IPS-11a (cell line): ENCODE measurements around the gene TRIM45.
"Not testable (repeated sequence)": the region's sequence is repeated elsewhere in the genome, so short reads cannot be mapped to it uniquely, and the experiment has no call there.

ENCODE experiments used
- H3K4me3 ChIP-seq: one replicate; pipeline ENCODE4 v1.5.1; 2013; ENCODE audit warnings: low read depth, low read length, control low read depth

The TRIM45 gene

DNA sequence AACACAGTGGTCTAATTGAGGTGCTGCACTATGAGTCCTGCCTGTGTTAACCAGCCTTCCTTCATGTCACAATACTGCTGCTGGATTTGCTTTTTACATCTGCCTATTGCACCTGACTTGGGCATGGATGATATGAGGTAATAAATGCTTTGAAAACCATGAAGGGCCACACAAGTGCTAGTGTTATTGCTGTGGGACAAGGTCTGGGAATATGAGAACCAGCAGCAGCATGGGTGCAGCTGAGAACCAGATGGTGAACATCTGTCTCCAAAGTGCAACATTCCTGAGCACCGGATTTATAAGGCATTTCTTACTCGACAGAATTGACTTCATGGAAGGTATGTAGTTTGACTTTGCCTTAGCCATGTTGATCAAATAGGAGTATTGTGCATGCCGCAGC, 16.6 kb downstream of the TRIM45 start:
- no peak overlapping the region for H3K4me3 ChIP-seq

DNA sequence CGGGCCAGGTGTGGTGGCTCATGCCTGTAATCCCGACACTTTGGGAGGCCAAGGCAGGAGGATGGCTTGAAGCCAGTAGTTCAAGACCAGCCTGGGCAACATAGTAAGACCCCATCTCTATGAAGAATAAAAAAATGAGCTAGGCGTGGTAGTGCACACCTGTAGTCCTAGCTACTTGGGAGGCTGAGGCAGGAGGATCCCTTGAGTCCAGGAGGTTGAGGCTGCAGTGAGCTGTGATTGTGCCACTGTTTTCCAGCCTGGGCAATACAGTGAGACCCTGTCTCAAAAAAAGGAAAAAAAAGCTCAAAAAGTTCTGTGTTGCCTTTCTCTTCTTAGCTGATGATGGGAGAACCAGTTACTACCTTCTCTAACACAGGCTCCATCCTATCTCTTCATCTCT, 19.7 kb downstream of the TRIM45 start:
- not testable (repeated sequence) for H3K4me3 ChIP-seq

DNA sequence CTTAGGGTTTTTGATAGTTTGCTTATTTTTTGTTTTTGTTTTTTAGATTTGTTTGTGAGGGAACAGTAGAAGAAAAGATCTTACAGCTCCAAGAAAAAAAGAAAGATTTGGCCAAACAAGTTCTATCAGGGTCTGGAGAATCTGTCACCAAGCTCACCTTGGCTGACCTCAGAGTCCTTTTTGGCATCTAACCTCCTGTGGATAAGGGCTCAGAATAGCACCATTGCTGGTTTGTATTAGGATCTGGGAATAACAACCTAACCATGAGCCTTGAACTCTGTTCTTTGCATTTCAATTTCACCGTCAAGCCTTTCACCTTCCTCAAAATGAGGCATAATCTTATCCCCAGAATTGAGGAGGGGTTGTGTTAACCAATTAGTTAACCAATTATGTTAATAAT, 20.2 kb downstream of the TRIM45 start:
- H3K4me3 ChIP-seq, result no peak overlapping the region

DNA sequence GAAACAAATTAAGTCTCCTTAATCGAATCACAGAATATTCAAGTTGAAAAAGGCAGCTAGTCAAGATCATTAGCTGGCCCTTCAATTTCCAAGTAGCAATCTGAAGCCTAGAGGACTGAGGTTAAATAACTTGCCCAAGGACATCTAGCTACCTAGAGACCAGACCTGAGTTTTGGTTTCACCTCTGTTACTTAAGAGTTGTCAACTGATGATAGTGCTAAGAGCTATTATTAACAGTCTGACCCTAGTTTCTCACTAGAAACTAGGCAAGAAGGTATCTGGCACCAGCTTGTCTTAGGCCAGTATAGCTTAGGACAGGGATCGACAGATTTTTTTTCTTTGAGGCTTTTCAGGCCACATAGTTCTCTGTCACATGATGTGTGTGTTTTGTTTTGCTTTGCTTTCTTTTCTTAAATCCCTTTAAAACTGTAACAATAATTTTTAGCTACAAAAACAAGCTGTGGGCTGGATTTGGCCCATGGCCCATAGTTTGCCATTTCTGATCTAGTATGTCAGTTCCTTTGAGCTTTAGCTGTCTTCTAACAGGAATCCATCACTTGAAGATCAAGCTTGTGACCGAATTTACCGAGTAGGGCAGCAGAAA, 23.2 kb downstream of the TRIM45 start:
- no peak overlapping the region for H3K4me3 ChIP-seq

DNA sequence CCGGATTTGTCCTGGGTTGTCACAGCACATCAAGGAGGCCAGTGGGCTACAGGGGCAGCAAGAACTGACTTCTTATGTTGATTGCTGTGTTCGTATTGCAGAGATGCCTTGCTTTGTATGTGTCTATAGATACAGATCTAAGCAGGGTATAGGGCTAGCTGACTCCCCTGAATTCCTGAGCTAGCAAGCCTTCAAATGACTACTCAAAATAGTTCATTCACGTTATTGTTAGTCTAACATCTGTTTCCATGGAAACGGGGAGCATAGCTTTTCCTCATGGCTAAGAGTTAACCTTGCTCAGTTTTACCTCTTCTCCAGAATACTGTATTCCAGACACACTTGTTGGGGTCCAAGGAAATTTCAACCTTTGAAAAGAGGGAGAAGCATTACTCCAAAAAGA, 24.1 kb downstream of the TRIM45 start:
- H3K4me3 ChIP-seq, result no peak overlapping the region

DNA sequence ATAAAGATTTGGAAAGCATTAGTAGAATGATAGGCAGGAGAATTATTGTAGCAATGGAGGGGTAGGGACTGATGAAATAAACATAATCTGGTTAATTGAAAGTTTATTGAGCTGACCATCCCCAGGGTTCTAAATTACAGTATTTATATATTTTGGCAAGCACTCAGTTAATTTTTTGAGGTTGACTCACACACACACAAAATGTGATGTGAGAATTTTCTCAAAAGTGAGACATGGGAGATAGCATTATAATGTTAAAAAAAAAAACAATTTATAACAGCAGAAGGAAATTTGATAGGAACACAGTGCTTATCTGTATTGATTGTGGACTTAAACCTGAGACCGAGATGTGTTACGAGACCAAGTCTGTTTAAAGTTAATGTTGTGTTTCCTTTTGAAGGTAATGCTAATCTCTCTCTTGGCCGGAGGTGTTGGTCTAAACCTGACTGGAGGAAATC, 24.6 kb downstream of the TRIM45 start:
- H3K4me3 ChIP-seq, result no peak overlapping the region

DNA sequence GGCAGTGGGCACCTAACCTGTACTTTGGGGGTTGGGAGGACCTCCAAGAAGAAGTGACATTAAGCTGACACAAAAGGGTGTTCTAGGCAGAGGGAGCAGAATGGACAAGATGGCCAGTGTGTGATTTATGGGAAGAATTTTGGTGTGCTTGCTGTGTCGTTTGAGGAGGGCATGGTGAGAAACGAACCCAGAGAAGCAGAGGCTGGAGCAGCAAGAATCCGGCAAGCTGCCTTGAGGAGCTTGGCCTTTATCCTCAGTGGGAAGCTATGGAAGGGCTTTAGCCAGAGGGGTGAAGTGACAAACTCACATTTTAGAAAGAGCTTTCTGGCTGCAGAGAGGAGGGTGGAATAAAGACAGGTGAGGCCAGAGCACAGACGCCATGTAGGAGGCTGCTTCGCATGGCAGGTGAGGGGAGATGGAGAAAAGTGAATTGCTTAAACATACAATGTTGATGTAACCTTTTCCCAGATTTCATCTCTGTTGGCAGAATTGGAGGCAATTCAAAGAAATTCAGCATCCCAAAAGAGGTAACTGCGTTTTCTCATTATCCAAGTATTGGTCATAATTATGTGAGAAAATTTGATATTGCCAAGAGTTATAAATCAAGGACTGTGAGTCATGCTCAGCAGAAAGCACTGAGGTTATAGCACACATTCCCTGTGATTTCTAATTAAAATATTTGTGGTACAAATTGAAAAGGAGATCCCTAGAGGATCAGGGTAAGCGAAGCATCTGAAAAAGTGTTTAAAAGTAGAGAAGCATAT, 26.5 kb downstream of the TRIM45 start:
- H3K4me3 ChIP-seq, result no peak overlapping the region

DNA sequence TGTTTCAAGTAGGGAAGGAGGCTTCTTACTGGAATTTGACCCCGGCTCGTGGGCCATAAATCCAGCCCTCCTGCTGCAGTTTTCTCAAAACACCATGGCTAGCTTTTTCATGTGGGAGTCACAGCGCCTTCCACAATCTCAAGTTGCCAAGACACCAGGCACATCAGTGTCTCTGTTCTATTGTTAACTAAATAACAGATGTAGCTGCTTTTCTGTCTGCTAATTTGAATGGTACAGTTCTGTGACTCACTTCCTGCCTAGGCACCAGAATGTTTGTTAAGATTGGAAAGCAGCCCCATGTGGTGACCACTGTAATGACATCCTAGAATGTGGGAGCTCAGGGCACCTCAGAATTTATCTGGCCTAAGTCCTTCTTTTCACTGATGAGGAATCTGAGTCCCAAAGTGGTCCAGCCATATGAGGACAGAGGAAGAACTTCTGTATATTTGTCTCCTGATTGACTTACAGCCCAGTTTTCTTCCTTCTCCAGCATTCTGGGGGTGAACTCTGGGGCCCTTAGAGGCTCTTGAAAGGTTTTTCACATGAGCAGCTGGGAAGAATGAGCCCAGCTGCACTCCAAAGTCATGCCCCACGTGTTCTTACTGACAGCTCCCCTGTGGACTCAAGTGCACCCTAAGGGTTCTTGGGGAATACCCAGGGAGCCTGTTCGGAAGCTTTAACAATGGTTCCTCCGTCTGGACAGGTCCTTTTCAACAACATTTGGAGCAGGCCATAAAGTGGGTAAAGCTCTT, 27.5 kb downstream of the TRIM45 start:
- no peak overlapping the region for H3K4me3 ChIP-seq

DNA sequence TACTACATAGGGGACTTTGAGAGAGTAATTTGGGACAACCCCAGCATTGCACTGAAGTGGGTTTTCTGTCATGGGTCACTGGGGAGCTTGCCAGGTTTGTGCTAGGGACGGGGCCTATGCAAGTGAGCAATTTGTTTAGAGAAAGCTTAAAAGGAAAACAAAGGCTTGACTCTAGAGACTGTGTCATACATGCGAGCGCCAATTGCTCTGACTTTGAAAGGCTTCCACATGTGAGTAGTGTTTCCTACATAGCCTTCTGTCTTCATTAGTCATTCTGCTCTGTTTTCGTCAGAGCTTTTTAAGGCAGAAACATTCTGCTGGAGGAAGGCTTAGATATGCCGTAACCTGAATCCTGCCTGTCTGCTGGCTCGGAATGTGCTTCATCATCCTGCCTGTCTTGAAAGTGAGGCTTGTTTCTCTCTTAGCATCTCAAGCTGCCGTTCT, 28.4 kb downstream of the TRIM45 start:
- no peak overlapping the region for H3K4me3 ChIP-seq

DNA sequence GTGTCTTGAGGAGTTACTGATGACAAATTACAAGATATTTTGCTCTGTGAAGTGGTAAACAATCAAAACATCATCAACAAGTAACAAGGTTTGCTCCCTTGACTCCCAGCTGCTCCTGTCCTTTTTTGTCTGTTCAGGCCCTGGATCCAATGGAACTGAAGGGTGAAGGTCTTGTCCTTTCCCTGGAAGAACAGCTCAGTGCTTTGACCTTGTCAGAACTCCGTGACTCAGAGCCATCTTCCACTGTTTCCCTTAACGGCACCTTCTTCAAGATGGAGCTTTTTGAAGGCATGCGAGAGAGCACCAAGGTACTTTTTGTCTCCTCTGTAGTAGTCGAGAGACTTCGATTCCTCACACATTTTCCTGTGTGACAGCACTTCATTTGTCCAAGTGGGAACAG, 29.0 kb downstream of the TRIM45 start:
- H3K4me3 ChIP-seq, result no peak overlapping the region

DNA sequence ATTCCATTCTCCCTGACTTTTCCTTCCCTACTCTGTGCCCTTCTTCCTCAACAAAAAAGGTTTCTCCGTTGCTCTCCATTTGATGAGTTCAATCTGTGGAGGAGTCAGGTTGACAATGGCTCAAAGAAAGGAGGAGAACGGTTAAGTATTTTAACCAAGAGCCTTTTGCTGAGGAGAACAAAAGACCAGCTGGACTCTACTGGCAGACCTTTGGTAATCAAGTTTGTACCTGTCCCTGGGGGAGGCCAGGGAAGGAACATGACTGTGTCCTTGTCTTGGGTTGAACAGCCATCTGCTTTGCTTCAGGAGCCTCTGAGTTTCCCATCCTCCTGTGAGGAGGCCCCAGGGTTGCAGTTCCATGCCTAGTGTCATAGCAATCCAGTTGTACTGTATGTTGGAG, 31.6 kb downstream of the TRIM45 start:
- H3K4me3 ChIP-seq, result no peak overlapping the region

DNA sequence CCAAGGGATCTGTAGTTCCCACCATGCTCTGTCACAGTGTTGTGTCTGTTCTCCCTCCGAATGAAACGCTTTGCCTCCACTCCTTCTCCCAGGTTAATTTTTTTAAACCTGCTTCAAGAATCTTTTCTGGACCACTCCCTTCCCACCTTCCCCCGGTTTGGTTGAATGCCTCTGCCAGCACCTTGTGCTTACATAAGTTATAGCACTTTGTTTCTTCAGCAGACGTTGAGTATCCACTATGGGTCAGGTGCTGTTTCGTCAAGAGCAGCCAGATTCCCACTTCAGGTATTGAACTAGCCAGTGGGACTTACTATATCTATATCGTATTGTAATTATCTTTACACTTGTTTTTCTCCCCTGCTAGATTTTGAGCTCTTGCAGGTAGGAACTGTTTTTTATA, 33.9 kb downstream of the TRIM45 start:
- H3K4me3 ChIP-seq, result no peak overlapping the region

DNA sequence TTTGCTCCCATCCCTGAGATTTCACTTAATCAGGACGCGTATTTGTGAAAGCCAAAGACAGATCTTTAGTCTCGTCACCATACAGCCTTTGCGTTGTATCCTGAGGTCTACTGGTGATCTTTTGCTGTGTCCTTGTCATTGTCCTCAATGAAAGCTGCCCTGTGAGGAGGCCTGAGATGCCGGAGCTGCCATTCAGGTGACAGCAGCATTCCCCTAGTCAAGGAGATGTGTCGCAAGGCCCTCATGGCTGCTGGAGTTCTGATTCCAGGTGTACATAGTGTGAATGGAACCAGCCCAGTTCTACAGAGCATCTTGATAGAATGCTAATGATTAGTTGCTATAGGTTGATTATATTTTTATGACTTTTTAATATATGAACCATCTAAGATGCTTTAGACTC, 37.3 kb downstream of the TRIM45 start:
- no peak overlapping the region for H3K4me3 ChIP-seq

DNA sequence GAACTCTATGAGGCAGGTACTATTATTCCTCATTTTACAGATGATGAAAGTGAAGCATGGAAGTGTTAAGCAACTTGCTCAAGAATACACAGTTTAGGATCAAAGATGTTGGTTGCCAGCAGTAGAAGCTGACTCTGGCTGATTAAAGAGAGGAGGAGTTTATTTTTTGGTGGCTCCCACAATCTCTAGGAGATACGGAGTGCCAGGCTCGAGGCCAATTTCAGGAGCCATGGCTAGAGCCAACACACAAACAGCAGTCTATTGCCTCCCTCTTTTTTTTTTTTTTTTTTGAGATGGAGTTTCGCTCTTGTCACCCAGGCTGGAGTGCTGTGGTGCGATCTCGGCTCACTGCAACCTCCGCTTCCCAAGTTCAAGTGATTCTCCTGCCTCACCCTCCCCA, 41.8 kb downstream of the TRIM45 start:
- H3K4me3 ChIP-seq, result no peak overlapping the region

DNA sequence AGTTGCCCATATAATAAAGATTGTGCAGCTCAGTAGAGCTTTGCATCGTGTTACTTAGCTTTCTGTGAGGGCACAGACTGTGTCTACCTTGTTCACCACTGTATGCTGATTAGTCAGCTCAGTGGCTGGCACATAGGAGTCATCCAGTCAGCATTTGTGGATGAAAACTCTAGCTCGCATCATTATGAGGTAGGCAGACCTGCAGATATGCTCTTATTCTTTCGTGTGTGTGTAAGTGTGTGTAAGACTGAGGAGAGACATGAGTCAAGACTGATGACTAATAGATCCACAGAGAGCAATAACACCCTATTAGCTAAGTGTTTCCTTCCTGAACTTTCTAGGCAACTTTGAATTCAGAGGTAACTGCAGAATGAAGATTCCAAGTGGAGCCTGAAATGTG, 44.3 kb downstream of the TRIM45 start:
- no peak overlapping the region for H3K4me3 ChIP-seq

DNA sequence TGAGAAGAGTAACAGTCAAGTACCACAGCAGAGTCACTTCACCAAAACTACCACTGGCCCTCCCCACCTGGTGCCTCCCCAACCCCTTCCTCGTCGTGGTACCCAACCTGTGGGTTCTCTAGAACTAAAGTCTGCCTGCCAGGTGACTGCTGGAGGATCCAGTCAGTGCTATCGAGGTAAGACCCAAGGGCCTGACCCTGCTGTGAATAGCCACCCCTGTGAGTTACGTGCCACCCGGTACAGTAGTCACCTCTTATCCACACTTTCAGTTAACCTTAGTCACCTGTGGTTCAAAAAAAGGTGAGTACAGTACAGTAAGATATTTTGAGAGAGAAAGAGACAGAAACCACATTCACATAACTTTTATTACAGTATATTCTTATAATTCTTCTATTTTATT, 44.9 kb downstream of the TRIM45 start:
- H3K4me3 ChIP-seq, result no peak overlapping the region

DNA sequence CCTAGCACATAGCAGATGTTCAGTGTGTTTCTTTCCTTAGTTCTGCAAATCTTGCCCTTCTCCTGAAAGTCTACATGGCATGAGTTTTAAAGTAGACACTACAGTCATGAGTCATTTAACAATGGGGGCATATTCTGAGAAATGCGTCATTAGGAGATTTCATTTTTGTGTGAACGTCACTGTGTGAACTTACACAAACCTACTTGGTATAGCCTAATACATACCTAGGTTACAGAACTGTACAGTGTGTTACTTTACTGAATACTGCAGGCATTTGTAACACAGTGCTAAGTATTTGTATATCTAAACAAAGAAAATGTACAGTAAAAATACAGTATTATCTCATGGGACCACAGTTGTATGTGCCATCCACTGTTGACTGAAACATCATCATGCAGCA, 51.4 kb downstream of the TRIM45 start:
- no peak overlapping the region for H3K4me3 ChIP-seq

DNA sequence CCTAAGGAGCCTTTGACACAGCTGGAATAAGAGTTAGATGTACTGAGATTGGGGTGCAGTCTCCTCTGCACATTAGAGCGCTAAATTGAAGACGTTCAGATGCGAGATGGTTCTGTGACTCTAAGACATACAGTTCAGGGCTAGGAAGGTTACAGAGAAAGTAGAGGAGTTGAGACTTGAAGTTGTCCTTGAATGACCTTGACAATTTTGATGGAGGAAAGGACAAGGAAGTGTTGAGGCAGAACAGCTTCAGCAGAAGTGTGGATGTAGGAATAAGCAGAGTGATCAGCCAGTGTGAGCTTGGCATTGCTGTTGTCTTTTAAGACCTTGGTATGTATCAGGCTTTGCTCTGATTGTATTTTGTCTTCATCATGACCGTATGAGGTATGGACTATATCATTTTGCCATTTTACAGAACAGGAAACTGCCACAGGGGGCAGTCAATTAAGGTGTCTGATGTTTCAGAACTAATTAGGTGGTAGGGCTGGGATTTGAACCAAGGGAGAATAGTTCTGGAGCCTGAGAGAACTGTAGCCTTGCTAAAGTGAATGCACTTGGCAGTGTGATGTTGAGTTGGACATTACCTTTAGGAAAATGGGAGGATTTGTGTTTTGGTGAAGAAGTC, 52.2 kb downstream of the TRIM45 start:
- no peak overlapping the region for H3K4me3 ChIP-seq

DNA sequence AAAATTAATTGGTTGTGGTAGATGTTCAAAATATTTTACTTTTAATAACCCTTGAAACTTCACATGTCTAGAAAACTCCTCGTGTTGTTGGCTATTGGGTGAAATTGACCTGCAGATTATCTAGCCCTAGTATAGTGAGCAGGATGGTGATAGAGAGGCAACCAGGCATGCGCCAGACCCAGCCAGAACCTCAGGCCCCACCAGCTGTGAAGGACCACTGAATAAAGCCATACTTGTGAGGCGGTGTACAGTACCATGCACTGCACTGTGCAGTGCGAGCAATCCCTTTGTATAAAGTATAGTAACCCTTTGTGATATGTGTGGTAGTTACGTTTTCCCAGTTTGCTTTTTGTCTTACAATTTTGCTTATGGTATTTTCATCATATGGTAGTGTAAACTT, 53.0 kb downstream of the TRIM45 start:
- no peak overlapping the region for H3K4me3 ChIP-seq

DNA sequence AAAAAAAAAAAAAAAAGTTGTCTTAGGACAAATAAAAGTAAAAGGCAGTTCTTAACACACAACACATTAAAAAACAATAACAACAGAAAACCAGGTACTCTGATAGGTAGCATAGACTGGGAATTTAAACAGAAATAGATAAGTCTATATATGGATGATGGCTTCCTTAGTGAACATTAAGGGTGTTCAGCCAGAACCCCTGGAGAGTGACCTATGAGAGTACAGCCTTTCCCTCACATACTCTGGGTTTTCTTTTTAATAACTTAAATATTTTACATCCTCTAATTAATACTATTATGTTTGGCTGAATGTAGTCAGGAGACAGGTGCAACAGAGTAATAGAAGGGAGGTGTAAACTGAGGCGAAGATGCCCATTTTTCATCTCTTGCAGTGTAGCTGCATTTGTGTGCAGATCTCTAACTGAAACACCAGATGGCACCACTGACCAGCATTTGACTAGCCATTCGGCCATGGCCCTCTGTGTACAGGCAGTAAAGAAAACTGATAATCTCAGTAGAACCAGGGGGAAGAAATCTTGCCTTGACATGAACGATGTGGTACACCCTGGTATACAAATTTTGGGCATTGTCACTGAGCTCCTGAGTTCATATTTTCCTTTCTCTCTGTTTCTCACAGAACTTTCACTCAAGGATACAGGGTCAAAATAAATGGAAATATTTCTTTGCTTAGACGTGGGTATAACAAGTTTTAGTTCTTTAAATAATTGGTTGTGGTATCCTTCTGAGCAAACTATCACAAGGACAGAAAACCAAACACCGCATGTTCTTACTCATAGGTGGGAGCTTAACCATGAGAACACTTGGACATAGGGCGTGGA, 53.8 kb downstream of the TRIM45 start:
- H3K4me3 ChIP-seq, result no peak overlapping the region

DNA sequence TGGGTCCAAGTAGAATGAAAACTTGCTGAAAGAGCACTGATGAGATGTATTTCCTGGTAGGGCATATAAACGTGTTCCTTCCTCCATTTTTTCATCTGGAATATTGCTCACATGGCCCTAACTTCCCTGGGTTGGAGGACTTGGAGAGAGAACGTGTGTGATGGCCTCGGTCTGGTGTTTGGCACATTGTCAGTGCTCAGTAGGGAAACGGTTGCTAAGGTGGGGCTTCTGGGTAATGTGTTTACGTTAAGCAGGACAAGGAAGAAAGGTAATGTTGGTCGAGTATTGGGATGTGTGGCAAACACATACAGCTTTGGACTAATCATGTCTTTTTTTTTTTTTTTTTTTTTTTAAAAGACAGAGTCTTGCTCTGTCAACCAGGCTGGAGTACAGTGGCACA, 55.2 kb downstream of the TRIM45 start:
- no peak overlapping the region for H3K4me3 ChIP-seq
